GM18907 (cell line): ENCODE data around the gene GM2A.
A peak's percentile ranks its signal among the peaks of the same experiment; 100 is the strongest.
"Not testable (repeated sequence)": the region's sequence is repeated elsewhere in the genome, so short reads cannot be mapped to it uniquely, and the experiment has no call there.

Experiments
- ATAC-seq: cut with Tn5 transposase; IDR thresholded peaks from one replicate; pipeline ENCODE4 v1.9.1; 2021; ENCODE audit warnings: mild to moderate bottlenecking, moderate library complexity; ENCODE audit not compliant: unreplicated experiment

The GM2A gene

GRCh38 chr5:151284392-151284967 is 31.5 kb downstream of the GM2A start:
- ATAC-seq = no peak

- no peak for ATAC-seq
Observed at GRCh38 chr5:151285683-151286082, 32.7 kb downstream of the GM2A start.

- no peak for ATAC-seq
Observed at GRCh38 chr5:151286246-151286645, 33.3 kb downstream of the GM2A start.

- no peak for ATAC-seq
Observed at GRCh38 chr5:151288180-151288579, 35.2 kb downstream of the GM2A start.

- ATAC-seq = no peak
Observed at GRCh38 chr5:151293624-151294023, 40.6 kb downstream of the GM2A start.

GRCh38 chr5:151295138-151295537 is 42.2 kb downstream of the GM2A start:
- no peak for ATAC-seq

DNA sequence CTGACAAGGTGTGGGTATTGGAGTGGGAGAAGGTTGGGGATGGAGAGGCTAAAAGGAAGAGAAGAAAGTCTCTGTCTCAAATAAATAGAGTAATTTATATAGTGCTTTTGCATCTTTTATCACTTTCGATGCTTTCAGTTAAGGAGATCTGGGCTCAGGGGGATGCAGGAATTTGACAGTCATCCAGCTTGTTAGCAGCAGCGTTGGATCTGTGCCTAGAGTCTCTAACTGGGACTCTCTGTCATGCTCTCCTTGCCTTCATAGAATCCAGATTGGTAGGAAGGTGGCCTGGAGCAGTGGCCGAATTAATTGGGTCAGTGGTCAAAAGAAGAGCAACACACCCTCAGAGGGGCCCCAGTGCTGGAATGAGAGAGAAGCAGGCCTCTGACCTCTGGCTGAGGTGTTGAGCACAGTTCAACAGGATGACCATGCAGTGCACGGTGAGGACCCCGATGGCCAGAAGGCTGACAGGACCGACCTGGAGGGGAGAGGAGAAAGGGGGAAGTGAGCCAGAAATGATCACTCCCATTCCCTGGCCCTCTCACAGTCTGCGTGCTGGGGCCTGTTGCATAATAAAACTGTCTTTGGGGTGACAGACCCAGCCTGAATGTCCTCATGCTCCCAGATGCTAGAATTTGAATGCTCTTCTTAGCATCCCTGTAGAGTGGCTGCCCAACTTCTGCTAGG is 42.9 kb downstream of the GM2A start:
- no peak for ATAC-seq

- ATAC-seq = no peak
Observed at GRCh38 chr5:151296478-151296830, 43.5 kb downstream of the GM2A start.

DNA sequence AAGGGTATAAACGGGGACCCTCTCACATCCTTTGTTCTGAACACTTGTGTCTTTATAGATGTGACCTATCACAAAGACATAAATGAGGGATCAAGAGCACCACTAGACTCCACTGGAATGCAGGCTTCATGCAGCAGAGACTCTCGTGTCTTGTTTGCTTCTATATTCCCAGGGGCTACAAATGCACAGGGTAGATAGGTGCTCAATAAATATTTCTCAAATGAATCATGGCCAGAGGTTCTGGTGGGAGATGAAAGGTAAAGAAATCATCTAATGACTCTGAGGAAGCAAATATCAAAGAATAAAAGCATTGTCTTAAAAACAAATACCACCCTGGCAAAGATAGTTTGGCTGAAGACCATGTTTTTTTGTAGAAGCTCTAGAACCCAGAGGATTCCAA is 44.0 kb downstream of the GM2A start:
- no peak for ATAC-seq

GRCh38 chr5:151298063-151298855 is 45.3 kb downstream of the GM2A start:
- no peak for ATAC-seq

DNA sequence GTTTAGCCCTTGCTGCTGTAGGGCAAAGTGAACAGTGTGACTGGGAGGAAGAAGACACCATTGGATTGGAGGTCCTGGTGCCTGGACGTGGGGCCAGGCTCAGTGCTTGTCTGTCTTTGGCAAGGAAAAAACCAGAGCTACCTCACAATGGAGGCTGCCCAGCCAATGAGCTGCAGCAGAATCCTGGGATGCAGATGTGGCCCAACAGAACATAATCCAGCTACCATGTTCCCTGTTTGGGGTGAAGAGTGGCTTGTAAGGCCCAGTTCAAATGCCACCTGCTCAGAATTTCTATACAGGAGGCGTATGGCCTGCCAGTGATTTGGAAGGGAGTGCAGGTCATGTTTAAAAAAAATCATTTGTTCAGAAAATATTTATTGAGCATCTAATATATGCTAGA is 50.7 kb downstream of the GM2A start, which contains the start of gene SLC36A3:
SLC36A3 (minus strand) TSS at position 101 of the 400 bp plus-strand sequence. CDS start 412 bp downstream, outside the sequence.
- ATAC-seq = no peak

- not testable (repeated sequence) for ATAC-seq
Observed at GRCh38 chr5:151309266-151309665, 56.3 kb downstream of the GM2A start.

DNA sequence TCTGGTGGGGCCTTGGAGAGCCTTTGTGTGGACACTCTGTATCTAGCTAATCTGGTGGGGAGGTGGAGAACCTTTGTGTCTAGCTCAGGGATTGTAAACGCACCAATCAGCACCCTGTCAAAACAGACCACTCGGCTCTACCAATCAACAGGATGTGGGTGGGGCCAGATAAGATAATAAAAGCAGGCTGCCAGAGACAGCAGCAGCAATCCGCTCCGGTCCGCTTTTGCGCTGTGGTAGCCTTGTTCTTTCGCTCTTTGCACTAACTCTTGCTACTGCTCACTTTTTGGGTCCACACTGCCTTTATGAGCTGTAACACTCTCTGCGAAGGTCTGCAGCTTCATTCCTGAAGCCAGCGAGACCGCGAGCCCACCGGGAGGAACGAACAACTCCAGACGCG is 56.8 kb downstream of the GM2A start:
- not testable (repeated sequence) for ATAC-seq

DNA sequence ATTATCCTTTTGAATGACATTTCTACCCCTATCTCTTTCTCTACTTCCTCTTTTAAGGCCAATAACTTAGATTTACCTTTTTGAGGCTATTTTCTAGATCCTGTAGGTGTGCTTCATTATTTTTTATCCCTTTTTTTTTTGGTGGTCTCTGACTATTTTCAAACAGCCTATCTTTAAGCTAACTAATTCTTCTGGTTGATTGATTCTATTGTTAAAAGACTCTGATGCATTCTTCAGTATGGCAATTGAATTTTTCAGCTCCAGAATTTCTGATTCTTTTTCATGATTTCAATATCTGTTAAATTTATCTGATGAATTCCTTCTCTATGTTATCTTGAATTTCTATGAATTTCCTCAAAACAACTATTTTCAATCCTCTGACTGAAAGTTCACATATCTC is 57.9 kb downstream of the GM2A start:
- no peak for ATAC-seq

- no peak for ATAC-seq
Observed at GRCh38 chr5:151312756-151313324, 59.9 kb downstream of the GM2A start.

DNA sequence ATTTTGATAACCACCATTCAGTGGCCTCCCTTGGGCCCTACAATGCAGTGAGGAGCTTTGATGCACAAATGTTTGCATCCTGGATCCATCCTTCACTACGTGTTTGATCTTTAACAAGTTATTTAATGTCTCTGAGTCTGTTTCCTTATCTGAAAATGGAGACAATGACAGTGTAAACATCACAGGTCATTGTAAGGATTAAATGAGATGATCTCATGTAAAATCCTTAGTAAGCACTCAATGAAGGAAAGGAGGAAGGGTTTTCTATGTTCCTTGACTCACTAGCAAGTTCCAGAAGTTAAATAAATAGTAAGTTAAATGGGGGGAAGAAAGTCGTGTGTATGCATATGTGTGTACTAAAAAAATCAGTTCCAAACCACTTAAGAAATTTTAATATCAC is 60.4 kb downstream of the GM2A start:
- no peak for ATAC-seq

DNA sequence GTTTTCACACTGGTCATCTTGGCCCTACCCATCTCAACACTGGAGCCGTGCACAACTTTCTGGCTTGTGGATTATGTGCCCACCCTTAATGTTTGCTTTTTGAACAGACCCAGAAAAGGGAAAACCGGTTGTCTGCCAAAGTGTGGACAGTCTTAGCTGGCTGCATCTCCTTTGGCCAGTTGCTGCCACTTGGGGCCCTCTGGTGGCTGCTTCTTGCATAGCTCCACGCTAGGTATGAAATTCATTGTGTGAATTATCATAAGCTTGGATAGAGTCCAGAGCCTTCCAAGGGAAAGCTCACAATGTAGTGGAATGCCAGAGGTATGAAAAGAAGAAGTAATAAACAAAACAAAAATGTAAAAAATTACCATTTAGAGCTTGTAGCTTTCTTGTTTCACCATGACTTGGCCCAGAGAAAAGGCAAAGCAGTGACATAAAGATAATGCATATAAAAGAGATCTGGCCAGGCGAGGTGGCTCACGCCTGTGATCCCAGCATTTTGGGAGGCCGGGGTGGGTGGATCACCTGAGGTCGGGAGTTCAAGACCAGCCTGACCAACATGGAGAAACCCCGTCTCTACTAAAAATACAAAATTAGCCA is 63.1 kb downstream of the GM2A start:
- peak; percentile 80 for ATAC-seq

- no peak for ATAC-seq
Observed at GRCh38 chr5:151317871-151318270, 64.9 kb downstream of the GM2A start.

DNA sequence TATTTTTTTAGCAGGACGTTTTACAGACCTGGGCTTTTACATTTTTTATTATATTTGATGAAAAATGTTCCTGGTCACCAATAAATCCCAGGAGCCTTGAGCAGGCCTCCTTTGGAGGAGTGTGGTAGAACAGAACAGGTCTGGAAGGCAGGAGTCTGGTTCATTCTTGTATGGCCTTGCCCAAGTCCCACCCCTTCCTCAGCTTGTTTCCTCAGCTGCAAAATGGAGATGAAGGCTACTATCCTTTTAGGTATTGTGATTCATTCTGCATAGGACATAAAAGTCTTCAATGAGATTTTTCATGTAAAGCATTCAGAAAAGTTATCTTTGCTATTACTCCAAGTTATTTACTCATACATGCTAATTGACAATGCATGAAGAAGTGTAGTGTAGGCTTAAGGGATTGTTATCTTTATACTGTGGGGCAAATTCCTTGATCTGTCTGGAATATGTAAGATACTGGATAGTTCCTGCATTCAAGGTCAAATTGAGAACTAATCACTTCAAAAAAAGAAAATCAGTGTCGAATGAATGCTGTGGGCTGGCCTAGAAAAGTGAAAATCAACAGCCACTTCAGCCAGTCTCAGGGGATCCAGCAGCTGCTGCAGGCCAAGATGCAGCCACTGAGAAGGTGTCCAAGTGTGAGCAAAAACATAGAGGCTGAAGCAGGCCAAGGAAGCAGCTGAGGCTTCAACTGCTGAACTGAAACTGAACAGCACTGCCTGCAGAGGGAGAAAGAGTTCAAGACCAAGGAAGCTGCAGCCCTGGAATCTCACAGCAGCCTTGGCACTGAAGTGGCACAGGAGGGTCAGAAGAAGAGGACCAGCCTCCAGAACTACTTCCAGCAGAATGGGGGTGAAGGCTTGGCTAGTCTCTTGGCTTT is 66.1 kb downstream of the GM2A start:
- ATAC-seq = no peak
